Dedifferentiated amniotic fluid mesenchymal stem cell (primary cell): ENCODE results near the gene ZNRF4.
A peak's percentile ranks its signal among the peaks of the same experiment; 100 is the strongest.
"Not testable (repeated sequence)": the region's sequence is repeated elsewhere in the genome, so short reads cannot be mapped to it uniquely, and the experiment has no call there.

Experiments used
- DNase-seq: peaks from one replicate; pipeline ENCODE4 v3.0.0-alpha.2; 2016; ENCODE audit errors: extremely low spot score

ZNRF4 gene, protein sequence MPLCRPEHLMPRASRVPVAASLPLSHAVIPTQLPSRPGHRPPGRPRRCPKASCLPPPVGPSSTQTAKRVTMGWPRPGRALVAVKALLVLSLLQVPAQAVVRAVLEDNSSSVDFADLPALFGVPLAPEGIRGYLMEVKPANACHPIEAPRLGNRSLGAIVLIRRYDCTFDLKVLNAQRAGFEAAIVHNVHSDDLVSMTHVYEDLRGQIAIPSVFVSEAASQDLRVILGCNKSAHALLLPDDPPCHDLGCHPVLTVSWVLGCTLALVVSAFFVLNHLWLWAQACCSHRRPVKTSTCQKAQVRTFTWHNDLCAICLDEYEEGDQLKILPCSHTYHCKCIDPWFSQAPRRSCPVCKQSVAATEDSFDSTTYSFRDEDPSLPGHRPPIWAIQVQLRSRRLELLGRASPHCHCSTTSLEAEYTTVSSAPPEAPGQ

DNA sequence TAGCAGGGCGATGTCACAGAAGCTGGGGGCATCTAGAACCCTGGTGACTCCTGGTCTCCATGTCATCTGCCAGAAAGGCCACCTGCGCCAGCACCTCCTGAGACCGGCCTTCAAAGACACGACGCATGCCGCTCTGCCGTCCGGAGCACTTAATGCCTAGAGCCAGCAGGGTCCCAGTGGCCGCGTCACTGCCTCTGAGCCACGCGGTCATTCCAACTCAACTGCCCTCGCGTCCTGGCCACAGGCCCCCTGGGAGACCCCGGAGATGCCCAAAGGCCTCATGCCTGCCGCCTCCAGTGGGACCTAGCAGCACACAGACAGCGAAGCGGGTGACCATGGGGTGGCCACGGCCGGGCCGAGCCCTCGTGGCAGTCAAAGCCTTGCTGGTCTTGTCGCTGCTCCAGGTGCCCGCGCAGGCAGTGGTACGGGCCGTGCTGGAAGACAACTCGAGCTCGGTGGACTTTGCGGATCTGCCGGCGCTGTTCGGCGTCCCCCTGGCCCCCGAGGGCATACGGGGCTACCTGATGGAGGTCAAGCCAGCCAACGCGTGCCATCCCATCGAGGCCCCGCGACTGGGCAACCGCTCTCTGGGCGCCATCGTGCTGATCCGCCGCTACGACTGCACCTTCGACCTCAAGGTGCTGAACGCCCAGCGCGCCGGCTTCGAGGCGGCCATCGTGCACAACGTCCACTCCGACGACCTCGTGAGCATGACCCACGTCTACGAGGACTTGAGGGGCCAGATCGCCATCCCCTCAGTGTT is at the start of gene ZNRF4:
TSS of gene ZNRF4 (plus strand) at position 51 of the 763 bp plus-strand sequence. CDS start at position 126, 75 bp downstream.
- DNase-seq, result no peak

GRCh38 chr19:5406198-5406597 is 49.0 kb upstream of the ZNRF4 start:
- not testable (repeated sequence) for DNase-seq

DNA sequence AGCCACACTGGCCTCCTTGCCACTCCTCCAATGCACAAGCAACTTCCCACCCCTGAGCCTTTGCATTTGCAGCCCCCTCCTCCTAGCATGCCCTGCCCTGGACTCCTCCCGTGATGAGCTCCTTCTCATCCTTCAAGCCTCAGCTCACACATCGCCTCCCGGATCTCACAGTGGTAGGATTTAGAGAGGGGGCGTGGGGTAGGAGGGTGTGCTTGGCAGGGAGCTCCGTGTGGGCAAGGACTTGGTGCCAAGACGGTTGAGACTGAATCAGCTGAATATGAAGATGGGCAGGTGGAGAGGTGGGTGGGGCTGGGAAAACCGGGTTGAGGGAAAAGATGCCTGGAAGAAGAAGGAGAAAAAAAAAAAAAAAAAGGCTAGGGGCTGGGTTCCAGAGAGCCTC is 48.4 kb upstream of the ZNRF4 start:
- no peak for DNase-seq

- no peak for DNase-seq
Measured at GRCh38 chr19:5407356-5407755, 47.9 kb upstream of the ZNRF4 start.

DNA sequence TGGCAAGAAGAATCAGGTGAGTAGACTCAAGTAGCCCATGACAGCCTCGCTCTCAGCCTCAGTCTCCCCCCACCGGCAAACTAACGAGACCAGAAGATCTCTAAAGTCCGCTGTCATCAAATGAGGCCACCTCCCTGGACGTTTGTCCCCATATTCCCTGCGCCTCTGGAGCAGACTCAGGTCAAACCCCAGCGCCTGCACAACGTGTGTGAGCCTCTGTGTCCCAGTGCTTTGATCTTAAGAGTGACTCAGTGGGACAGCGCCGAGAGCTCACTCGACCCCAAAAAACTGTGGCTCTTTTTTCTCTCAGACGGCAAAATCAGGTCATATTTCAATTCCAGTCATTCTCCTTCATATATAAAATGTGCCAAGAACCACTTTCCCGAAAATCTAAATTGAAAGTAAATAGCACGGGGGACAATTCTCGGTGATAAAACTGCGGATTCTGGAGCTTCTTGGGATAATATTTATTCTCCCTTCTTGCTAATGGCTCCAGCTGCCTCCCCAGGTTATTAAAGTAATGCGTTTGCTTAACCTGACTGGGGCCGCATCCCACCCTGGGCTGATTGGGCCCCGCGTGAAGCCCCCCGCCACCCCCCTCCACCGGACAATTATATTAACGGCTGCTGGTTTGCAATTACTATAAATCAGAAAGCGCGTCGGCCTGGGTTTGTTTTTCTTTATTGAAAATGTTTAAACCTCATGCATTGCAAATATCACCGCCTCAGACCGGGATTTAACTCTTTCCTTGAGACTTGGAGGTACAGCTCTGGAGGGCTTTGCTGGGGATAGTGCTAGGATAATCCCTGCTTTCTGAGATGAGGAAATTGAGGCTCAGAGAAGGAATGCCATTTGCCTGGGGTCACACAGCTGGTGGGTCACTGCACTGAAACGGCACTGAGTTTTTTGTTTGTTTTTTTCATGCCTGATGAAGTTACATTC is 37.5 kb upstream of the ZNRF4 start:
- DNase-seq, result no peak

GRCh38 chr19:5418677-5419076 is 36.5 kb upstream of the ZNRF4 start:
- no peak for DNase-seq

GRCh38 chr19:5420953-5421352 is 34.3 kb upstream of the ZNRF4 start:
- no peak for DNase-seq

DNA sequence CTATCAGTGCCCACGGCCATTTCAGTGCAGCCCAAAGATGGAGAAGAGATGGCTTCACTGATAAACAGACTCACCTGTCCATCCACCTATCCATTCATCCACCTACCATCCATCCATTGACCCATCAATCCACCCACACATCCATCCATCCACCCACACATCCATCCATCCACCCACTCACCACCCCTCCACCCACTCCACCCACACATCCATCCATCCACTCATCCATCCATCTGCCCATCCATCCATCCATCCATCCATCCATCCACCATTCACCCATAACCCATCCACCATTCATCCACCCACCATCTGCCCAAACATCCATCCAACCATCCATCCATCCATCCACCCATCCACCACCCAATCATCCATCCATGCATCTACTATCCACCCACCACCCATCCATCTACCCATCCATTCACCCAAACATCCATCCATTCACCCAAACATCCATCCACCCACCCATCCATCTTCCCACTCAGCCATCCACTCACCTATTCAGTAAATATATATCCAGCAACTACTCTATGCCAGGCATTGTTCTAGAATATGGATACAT is 31.6 kb upstream of the ZNRF4 start:
- DNase-seq, result no peak

DNA sequence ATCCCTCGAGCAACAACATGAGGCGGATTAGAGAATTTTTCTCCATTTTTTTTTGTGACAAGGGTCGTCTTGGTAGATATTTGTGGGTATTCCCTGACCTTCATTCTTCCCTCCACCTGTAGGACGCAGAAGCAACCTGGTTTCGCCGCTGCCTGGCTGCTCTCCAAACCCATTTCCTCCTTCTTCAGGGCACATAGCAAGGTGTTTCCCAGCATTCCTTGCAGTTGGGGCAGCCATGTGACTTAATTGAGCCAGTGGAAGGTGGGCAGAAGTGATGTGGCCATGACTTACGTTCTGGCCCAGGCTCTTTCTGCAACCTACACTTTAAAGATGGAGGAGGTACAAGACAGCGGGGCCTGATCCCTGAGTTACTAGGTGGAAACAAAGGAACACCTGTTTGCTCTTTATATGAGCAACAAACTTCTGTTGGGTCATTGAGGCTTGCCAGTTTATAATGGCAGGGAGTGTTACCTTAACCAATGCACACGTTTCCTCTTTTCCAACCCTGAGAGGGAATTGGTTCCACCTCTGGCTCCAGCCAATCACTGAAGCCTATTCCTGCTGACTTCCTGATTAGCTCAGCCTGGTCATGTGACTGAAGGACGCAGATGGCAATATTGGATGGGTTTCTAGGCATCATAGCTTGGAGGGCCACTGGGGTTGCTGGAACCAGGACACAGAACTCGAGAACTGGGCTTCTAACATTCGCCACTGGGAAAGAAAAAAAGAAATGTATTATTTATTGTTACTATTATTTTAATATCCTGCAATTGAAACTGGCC is 30.8 kb upstream of the ZNRF4 start:
- DNase-seq, result no peak

GRCh38 chr19:5425260-5425659 is 30.0 kb upstream of the ZNRF4 start:
- DNase-seq, result no peak

GRCh38 chr19:5430237-5430636 is 25.0 kb upstream of the ZNRF4 start:
- no peak for DNase-seq

GRCh38 chr19:5432687-5433086 is 22.5 kb upstream of the ZNRF4 start:
- no peak for DNase-seq

- no peak for DNase-seq
Measured at GRCh38 chr19:5434351-5434917, 20.8 kb upstream of the ZNRF4 start.

GRCh38 chr19:5434970-5435641 is 20.1 kb upstream of the ZNRF4 start:
- DNase-seq, result peak; percentile 38

GRCh38 chr19:5435642-5436017 is 19.6 kb upstream of the ZNRF4 start:
- no peak for DNase-seq

DNA sequence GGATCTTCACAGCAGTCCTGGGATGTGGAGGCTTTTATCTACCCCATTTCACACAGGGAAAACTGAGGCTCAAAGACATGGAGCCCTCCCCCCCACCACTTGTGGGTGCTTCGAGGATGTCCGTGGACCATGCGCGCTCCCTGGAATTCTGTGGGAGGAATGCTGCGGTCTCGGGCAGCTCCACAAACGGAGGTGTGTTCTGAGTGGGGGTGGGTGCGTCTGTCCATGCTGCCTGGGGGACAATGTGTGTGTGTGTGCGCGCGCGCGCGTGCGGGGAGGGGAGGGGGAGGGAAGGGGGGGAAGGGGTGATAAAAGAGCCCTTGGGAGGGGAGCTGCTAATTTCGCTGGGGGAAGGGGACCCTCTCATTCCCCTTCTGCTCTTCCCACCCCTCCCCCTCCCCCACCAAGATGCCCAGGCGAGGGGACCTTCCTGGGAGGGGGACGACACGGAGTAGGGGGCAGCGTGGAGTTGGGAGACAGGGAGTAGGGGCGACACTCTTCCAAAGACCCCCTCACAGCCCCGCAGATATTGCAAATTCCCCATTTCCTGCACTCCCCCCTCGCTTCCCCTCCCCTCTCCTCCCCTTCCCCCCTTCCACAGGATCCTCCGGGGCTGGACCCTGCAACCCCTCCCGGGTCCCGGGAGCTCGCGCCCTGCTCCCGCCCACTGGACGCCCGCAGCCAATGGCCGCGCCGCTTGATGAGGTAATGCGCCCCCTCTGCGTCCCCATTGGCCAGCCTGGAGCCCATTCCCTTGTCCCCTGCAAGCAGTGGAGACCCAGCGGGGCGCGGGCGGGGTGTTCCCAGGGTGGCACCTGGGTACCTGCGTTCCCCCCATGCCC is 18.9 kb upstream of the ZNRF4 start:
- peak; percentile 31 for DNase-seq

GRCh38 chr19:5436948-5437306 is 18.3 kb upstream of the ZNRF4 start:
- no peak for DNase-seq

DNA sequence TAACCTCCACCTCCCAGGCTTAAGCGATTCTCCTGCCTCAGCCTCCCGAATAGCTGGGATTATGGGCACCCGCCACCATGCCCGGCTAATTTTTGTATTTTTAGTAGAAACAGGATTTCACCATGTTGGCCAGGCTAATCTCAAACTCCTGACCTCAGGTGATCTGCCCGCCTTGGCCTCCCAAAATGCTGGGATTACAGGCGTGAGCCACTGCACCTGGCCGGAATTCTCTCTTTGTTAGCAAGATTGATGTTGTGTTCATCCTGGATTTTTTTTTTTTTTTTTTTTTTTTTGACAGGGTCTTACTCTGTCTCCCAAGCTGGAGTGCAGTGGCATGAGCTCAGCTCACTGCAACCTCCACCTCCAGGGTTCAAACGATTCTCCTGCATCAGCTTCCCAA is 16.5 kb upstream of the ZNRF4 start:
- DNase-seq, result not testable (repeated sequence)

DNA sequence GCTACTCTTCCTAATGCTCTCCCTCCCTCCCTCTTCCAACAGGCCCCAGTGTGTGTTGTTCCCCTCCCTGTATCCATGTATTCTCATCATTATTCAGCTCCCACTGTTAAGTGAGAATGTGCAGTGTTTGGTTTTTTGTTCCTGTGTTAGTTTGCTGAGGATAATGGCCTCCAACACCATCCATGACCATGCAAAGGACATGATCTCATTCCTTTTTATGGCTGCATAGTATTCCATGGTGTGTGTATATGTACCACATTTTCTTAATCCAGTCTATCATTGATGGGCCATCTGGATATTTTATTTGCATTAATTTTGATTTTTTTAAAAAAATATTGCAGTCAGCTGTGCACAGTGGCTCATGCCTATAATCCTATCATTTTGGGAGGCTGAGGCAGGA is 15.8 kb upstream of the ZNRF4 start:
- no peak for DNase-seq
